ENCODE data around the gene ADAP1.

DNA sequence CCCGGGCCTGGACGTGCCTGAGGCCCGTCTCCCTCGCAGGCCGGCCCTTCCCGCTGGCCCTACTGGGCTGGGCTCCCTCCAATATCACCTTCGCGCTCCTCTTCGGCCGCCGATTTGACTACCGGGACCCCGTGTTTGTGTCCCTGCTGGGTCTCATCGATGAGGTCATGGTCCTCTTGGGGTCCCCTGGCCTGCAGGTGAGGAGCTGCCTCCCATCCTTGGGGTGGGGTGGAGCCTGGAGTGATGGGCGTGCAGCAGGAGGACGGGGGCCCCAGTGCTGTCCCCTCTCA is 30.6 kb upstream of the ADAP1 start:
- TF ChIP-seq YY1 (IDR thresholded peaks at IDR 0.05; ENCODE audit: insufficient read depth, insufficient read length) (no peak), ZNF274 (IDR thresholded peaks at IDR 0.05; ENCODE audit: low read depth, low read length) (no peak)

Measured in NT2/D1 (cell line).